Stimulated activated naive CD8-positive, alpha-beta T cell treated with anti-CD3 and anti-CD28 coated beads, Interleukin-15, Interleukin-2, amounts not matched to agents 100 ng/mL and 50 ng/mL, for 24 hours (primary cell): ENCODE results near the gene SH3BP2.
A peak's percentile ranks its signal among the peaks of the same experiment; 100 is the strongest.

ENCODE experiments used
- H3K27ac Mint-ChIP-seq: one replicate; pipeline ENCODE4 v1.8.0; 2021; ENCODE audit warnings: mild to moderate bottlenecking, mixed read lengths
- H3K27me3 Mint-ChIP-seq: one replicate; pipeline ENCODE4 v1.8.0; 2021; ENCODE audit warnings: mixed read lengths
- H3K36me3 Mint-ChIP-seq: one replicate; pipeline ENCODE4 v1.8.0; 2021; ENCODE audit warnings: low read depth, mixed read lengths
- H3K4me1 Mint-ChIP-seq: one replicate; pipeline ENCODE4 v1.8.0; 2021; ENCODE audit warnings: low read depth, mixed read lengths
- H3K4me3 Mint-ChIP-seq: one replicate; pipeline ENCODE4 v1.8.0; 2021; ENCODE audit warnings: mild to moderate bottlenecking, mixed read lengths
- H3K9me3 Mint-ChIP-seq: one replicate; pipeline ENCODE4 v1.8.0; 2021; ENCODE audit warnings: mixed read lengths

SH3BP2 gene

GRCh38 chr4:2814627-2815270 is 21.9 kb downstream of the SH3BP2 start:
- peaks cover 23% of the 10 kb centered on the region for H3K36me3 Mint-ChIP-seq
- H3K4me1 Mint-ChIP-seq = peaks cover 71% of the 10 kb centered on the region
- H3K27ac Mint-ChIP-seq = no peak overlapping the region
- H3K9me3 Mint-ChIP-seq = no peaks in the 10 kb centered on the region
- peak overlapping the region; percentile 91 for H3K4me3 Mint-ChIP-seq
- H3K27me3 Mint-ChIP-seq = no peaks in the 10 kb centered on the region

GRCh38 chr4:2816401-2816954 is 23.6 kb downstream of the SH3BP2 start:
- Mint-ChIP-seq H3K27me3 (no peaks in the 10 kb centered on the region), H3K4me1 (peaks cover 63% of the 10 kb centered on the region), H3K36me3 (peaks cover 23% of the 10 kb centered on the region), H3K27ac (peak overlapping the region; percentile 64), H3K4me3 (peak overlapping the region; percentile 72), H3K9me3 (no peaks in the 10 kb centered on the region)

- peak overlapping the region; percentile 64 for H3K27ac Mint-ChIP-seq
- H3K27me3 Mint-ChIP-seq = no peaks in the 10 kb centered on the region
Measured at GRCh38 chr4:2817137-2817536, 24.3 kb downstream of the SH3BP2 start.

GRCh38 chr4:2817701-2818350 is 24.9 kb downstream of the SH3BP2 start:
- Mint-ChIP-seq H3K27me3 (no peaks in the 10 kb centered on the region), H3K9me3 (no peaks in the 10 kb centered on the region), H3K36me3 (peaks cover 23% of the 10 kb centered on the region), H3K4me1 (peaks cover 56% of the 10 kb centered on the region), H3K4me3 (peak overlapping the region; percentile 72), H3K27ac (no peak overlapping the region)

More at GRCh38 chr4:2817137-2817536, 24.3 kb downstream of the SH3BP2 start:
- Mint-ChIP-seq H3K36me3 (peaks cover 23% of the 10 kb centered on the region), H3K4me1 (peaks cover 57% of the 10 kb centered on the region), H3K4me3 (peak overlapping the region; percentile 72), H3K9me3 (no peaks in the 10 kb centered on the region)

- H3K9me3 Mint-ChIP-seq = no peaks in the 10 kb centered on the region
- H3K27ac Mint-ChIP-seq = no peak overlapping the region
- H3K36me3 Mint-ChIP-seq = peaks cover 22% of the 10 kb centered on the region
- no peaks in the 10 kb centered on the region for H3K27me3 Mint-ChIP-seq
- peaks cover 50% of the 10 kb centered on the region for H3K4me1 Mint-ChIP-seq
- peak overlapping the region; percentile 41 for H3K4me3 Mint-ChIP-seq
Measured at GRCh38 chr4:2818351-2818939, 25.6 kb downstream of the SH3BP2 start.

- Mint-ChIP-seq H3K27ac (peak overlapping the region; percentile 68), H3K27me3 (no peaks in the 10 kb centered on the region), H3K36me3 (peaks cover 22% of the 10 kb centered on the region), H3K9me3 (no peaks in the 10 kb centered on the region), H3K4me3 (peak overlapping the region; percentile 0), H3K4me1 (peaks cover 39% of the 10 kb centered on the region)
Measured at GRCh38 chr4:2819244-2820215, 26.6 kb downstream of the SH3BP2 start.

- H3K4me3 Mint-ChIP-seq = no peak overlapping the region
- peaks cover 32% of the 10 kb centered on the region for H3K4me1 Mint-ChIP-seq
- H3K27ac Mint-ChIP-seq = no peak overlapping the region
- no peaks in the 10 kb centered on the region for H3K27me3 Mint-ChIP-seq
- H3K36me3 Mint-ChIP-seq = peaks cover 26% of the 10 kb centered on the region
- no peaks in the 10 kb centered on the region for H3K9me3 Mint-ChIP-seq
Measured at GRCh38 chr4:2820216-2820982, 27.5 kb downstream of the SH3BP2 start.

- no peak overlapping the region for H3K4me3 Mint-ChIP-seq
- H3K9me3 Mint-ChIP-seq = no peaks in the 10 kb centered on the region
- H3K4me1 Mint-ChIP-seq = peaks cover 9% of the 10 kb centered on the region
- no peaks in the 10 kb centered on the region for H3K27me3 Mint-ChIP-seq
- peaks cover 26% of the 10 kb centered on the region for H3K36me3 Mint-ChIP-seq
- no peak overlapping the region for H3K27ac Mint-ChIP-seq
Measured at GRCh38 chr4:2822461-2823300, 29.8 kb downstream of the SH3BP2 start.

- Mint-ChIP-seq H3K4me3 (no peak overlapping the region), H3K27ac (no peak overlapping the region), H3K36me3 (peaks cover 29% of the 10 kb centered on the region), H3K9me3 (no peaks in the 10 kb centered on the region), H3K4me1 (peaks cover 8% of the 10 kb centered on the region), H3K27me3 (no peaks in the 10 kb centered on the region)
Measured at GRCh38 chr4:2823301-2823670, 30.4 kb downstream of the SH3BP2 start.

- Mint-ChIP-seq H3K27ac (no peak overlapping the region), H3K4me3 (no peak overlapping the region), H3K9me3 (no peaks in the 10 kb centered on the region), H3K27me3 (no peaks in the 10 kb centered on the region), H3K36me3 (peaks cover 33% of the 10 kb centered on the region), H3K4me1 (peaks cover 8% of the 10 kb centered on the region)
Measured at GRCh38 chr4:2823671-2824328, 30.9 kb downstream of the SH3BP2 start.

- Mint-ChIP-seq H3K27ac (no peak overlapping the region), H3K4me1 (peaks cover 7% of the 10 kb centered on the region), H3K36me3 (peaks cover 37% of the 10 kb centered on the region), H3K4me3 (no peak overlapping the region), H3K27me3 (no peaks in the 10 kb centered on the region), H3K9me3 (no peaks in the 10 kb centered on the region)
Measured at GRCh38 chr4:2824329-2824835, 31.5 kb downstream of the SH3BP2 start.

GRCh38 chr4:2824836-2825381 is 32.0 kb downstream of the SH3BP2 start:
- peak overlapping the region; percentile 21 for H3K27ac Mint-ChIP-seq
- H3K27me3 Mint-ChIP-seq = no peaks in the 10 kb centered on the region
- peaks cover 37% of the 10 kb centered on the region for H3K36me3 Mint-ChIP-seq
- H3K4me1 Mint-ChIP-seq = peaks cover 1% of the 10 kb centered on the region
- H3K9me3 Mint-ChIP-seq = no peaks in the 10 kb centered on the region
- H3K4me3 Mint-ChIP-seq = no peak overlapping the region
